Thyroid gland (tissue), 4 donors: ENCODE results near the gene FYB2. TPM values are rescaled to one million over a fixed set of nuclear protein-coding genes. Genes with fewer than 3 reads are reported as not detected.
A peak's percentile ranks its signal among the peaks of the same experiment; 100 is the strongest.

Experiments
- DNase-seq, 2 donors: peaks; one replicate each; pipeline ENCODE4 v3.0.0-alpha.2; 2019
- H3K27ac ChIP-seq, 3 donors: fragments of 200-600 bp; sonication (generic); 1 replicate in 2 of 3; 2 replicates in 1 of 3; pipeline ENCODE4 v1.5.1; 2016 to 2019; ENCODE audit warnings: mild to moderate bottlenecking in 1 of 3, moderate library complexity in 1 of 3
- H3K27me3 ChIP-seq: fragments of 200-600 bp; sonication (generic); one replicate; pipeline ENCODE4 v1.5.1; 2019
- H3K36me3 ChIP-seq, 2 donors: fragments of 200-600 bp; sonication (generic); one replicate each; pipeline ENCODE4 v1.5.1; 2016 to 2019
- H3K4me1 ChIP-seq, 2 donors: fragments of 200-600 bp; sonication (generic); one replicate each; pipeline ENCODE4 v1.5.1; 2017 to 2019
- H3K4me3 ChIP-seq, 3 donors: fragments of 200-600 bp; sonication (generic); replicated peaks in 1 of 3; 1 replicate in 2 of 3; 2 replicates in 1 of 3; pipeline ENCODE4 v1.5.1; 2016; ENCODE audit warnings: mild to moderate bottlenecking in 1 of 3
- H3K9me3 ChIP-seq: fragments of 200-600 bp; sonication (generic); one replicate; pipeline ENCODE4 v1.5.1; 2017
- POLR2A ChIP-seq, 2 donors: fragments of 450-650 bp; IDR thresholded peaks; one replicate each; pipeline ENCODE4 v1.6.1; 2017; ENCODE audit warnings: antibody characterized with exemption in 2 of 2, mild to moderate bottlenecking in 2 of 2, moderate library complexity in 1 of 2
- WGBS, 2 donors: methylation state at CpG; one replicate each; pipeline ENCODE4 v1.1.5; 2017; 5-methylcytosine and 5-hydroxymethylcytosine counted together
- intact Hi-C: fragments of 100-400 bp; cut with DNase I; formaldehyde crosslinking; loops from one replicate; pipeline ENCODE4 v1.15.1; 2023
- total RNA-seq, 4 donors: library from RNA; depleted of rRNA; stranded (reverse); fragments of >200 nt; gene quantifications; one replicate each; pipeline ENCODE4 v1.2.3, GENCODE V29; 2016
- TF ChIP-seq, protein P1 (sequence below), 6 experiments: fragments of 200-600 bp in 3 of 6; fragments of 450-650 bp in 3 of 6; sonication (generic) in 3 of 6; IDR thresholded peaks; one replicate each; pipeline ENCODE4 v1.5.1; 2016 to 2019; ENCODE audit warnings: antibody characterized with exemption in 6 of 6, mild to moderate bottlenecking in 2 of 6, inconsistent platforms in 1 of 6, moderate library complexity in 1 of 6

Gene FYB2
- total RNA-seq, 4 donors from 2014 or later = 0.13 to 1.6 (median 0.78) TPM; not detected in 1

DNA sequence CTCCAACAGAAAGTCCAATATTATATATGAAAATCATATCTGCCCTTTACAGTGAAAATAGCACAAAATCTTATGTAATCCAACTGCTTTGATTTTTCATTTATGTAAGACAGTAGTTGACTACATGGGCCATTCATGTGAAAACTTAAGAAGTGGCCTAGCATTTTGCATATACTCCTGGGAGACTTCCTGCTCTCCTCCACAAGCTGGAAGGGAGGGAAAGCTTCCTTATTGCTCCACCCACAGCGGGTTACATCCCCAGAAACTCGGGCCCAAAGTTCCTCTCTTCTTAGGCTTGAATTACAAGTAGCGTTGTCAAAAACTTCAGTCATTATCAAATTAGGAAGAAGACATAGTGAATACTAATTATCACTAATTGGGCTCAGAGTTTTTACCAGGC lies 29.2 kb downstream of the FYB2 start:
- no peaks in the 10 kb centered on the region for H3K27me3 ChIP-seq
- no peaks in the 10 kb centered on the region for H3K36me3 ChIP-seq
- no peak overlapping the region for H3K27ac ChIP-seq
- TF ChIP-seq, protein P1, sequence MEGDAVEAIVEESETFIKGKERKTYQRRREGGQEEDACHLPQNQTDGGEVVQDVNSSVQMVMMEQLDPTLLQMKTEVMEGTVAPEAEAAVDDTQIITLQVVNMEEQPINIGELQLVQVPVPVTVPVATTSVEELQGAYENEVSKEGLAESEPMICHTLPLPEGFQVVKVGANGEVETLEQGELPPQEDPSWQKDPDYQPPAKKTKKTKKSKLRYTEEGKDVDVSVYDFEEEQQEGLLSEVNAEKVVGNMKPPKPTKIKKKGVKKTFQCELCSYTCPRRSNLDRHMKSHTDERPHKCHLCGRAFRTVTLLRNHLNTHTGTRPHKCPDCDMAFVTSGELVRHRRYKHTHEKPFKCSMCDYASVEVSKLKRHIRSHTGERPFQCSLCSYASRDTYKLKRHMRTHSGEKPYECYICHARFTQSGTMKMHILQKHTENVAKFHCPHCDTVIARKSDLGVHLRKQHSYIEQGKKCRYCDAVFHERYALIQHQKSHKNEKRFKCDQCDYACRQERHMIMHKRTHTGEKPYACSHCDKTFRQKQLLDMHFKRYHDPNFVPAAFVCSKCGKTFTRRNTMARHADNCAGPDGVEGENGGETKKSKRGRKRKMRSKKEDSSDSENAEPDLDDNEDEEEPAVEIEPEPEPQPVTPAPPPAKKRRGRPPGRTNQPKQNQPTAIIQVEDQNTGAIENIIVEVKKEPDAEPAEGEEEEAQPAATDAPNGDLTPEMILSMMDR (IDR thresholded peaks at IDR 0.05) = no peak
- TF ChIP-seq POLR2A (IDR thresholded peaks at IDR 0.05) = no peak
- H3K4me3 ChIP-seq = no peak overlapping the region
- peaks cover 11 to 12% of the 10 kb centered on the region in 2 donors for H3K4me1 ChIP-seq
- no peaks in the 10 kb centered on the region for H3K9me3 ChIP-seq
- intact Hi-C loops = no loop called here
- DNase-seq = no peak
- WGBS, 2 donors = 70 to 76% methylated on average over 3 of the region's 3 CpGs

DNA sequence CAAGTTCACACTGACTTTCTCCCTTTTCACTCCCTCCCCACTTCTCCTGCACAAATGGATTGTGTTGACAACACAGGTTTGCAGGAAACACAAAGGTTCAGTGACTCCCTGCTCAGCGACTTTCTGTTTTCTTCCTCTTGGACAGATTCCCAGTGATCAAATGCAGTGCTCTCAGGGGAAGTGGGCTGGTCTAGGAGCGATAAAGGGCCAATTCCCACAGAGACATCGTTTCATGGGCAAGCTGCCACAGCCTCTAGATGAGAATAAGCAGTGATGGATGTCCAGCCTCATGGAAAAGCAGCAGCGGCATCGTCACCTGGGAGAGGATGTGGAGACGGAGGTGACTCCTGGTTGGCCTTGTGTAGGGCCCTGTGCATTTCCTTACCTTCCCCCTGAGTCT lies 30.6 kb downstream of the FYB2 start:
- intact Hi-C loops = no loop called here
- 0 to 11% methylated on average over 3 to 6 of the region's 6 CpGs for WGBS, 2 donors
- peak; percentile 73 to 78 for DNase-seq
- TF ChIP-seq POLR2A (IDR thresholded peaks at IDR 0.05) = no peak
- no peak overlapping the region for H3K4me3 ChIP-seq
- peak overlapping the region in 2 of 3 donors; percentile 45 for H3K27ac ChIP-seq
- peaks cover 11 to 12% of the 10 kb centered on the region in 2 donors for H3K4me1 ChIP-seq
- H3K36me3 ChIP-seq = no peaks in the 10 kb centered on the region
- H3K9me3 ChIP-seq = no peaks in the 10 kb centered on the region
- no peaks in the 10 kb centered on the region for H3K27me3 ChIP-seq

GRCh38 chr1:56788102-56788501 lies 31.1 kb downstream of the FYB2 start:
- Histone ChIP-seq H3K9me3 (no peaks in the 10 kb centered on the region), H3K36me3 (no peaks in the 10 kb centered on the region), H3K4me1 (peaks cover 11 to 12% of the 10 kb centered on the region in 2 donors), H3K27me3 (no peaks in the 10 kb centered on the region), H3K4me3 (no peak overlapping the region), H3K27ac (peak overlapping the region in 2 of 3 donors; percentile 45)
- intact Hi-C loops = no loop called here
- TF ChIP-seq, protein P1 (IDR thresholded peaks at IDR 0.05) = no peak
- no peak for TF ChIP-seq POLR2A (IDR thresholded peaks at IDR 0.05)
- no peak for DNase-seq

- Histone ChIP-seq H3K4me1 (peaks cover 11 to 12% of the 10 kb centered on the region in 2 donors), H3K27me3 (no peaks in the 10 kb centered on the region), H3K27ac (no peak overlapping the region), H3K36me3 (no peaks in the 10 kb centered on the region), H3K4me3 (no peak overlapping the region), H3K9me3 (no peaks in the 10 kb centered on the region)
- intact Hi-C loops = no loop called here
- no peak for DNase-seq
- TF ChIP-seq, protein P1 (IDR thresholded peaks at IDR 0.05) = no peak
- TF ChIP-seq POLR2A (IDR thresholded peaks at IDR 0.05) = no peak
- WGBS, 2 donors = 91 to 93% methylated on average over 1 of the region's 1 CpG
Observed at GRCh38 chr1:56787330-56787729, 31.9 kb downstream of the FYB2 start.

- H3K27ac ChIP-seq = no peak overlapping the region
- no peak for DNase-seq
- H3K4me1 ChIP-seq = peaks cover 0 to under 1% of the 10 kb centered on the region in 2 donors
- no peaks in the 10 kb centered on the region for H3K9me3 ChIP-seq
- no peaks in the 10 kb centered on the region for H3K27me3 ChIP-seq
- intact Hi-C loops = no loop called here
- no peak overlapping the region for H3K4me3 ChIP-seq
- H3K36me3 ChIP-seq = no peaks in the 10 kb centered on the region
- no peak for TF ChIP-seq POLR2A (IDR thresholded peaks at IDR 0.05)
- TF ChIP-seq, protein P1 (IDR thresholded peaks at IDR 0.05) = no peak
Observed at GRCh38 chr1:56782773-56783172, 36.4 kb downstream of the FYB2 start.

- DNase-seq = no peak
- no peaks in the 10 kb centered on the region for H3K27me3 ChIP-seq
- WGBS, 2 donors = 79 to 81% methylated on average over 3 of the region's 3 CpGs
- H3K36me3 ChIP-seq = no peaks in the 10 kb centered on the region
- TF ChIP-seq, protein P1 (IDR thresholded peaks at IDR 0.05) = no peak
- no peak for TF ChIP-seq POLR2A (IDR thresholded peaks at IDR 0.05)
- H3K9me3 ChIP-seq = no peaks in the 10 kb centered on the region
- no peaks in the 10 kb centered on the region for H3K4me1 ChIP-seq
- H3K4me3 ChIP-seq = no peak overlapping the region
- H3K27ac ChIP-seq = no peak overlapping the region
- intact Hi-C loops = no loop called here
Observed at GRCh38 chr1:56780826-56781225, 38.4 kb downstream of the FYB2 start.
